Adrenal gland (tissue), 5 donors: ENCODE measurements around the gene ITGA3.

Source experiments
- CTCF ChIP-seq, 6 experiments: fragments of 450-650 bp in 4 of 6; fragments of 200-600 bp in 2 of 6; sonication (generic) in 1 of 6; IDR thresholded peaks; 1 replicate in 5 of 6; 2 replicates in 1 of 6; pipeline versions ENCODE4 v1.5.1 to v1.8.0; 2016 to 2021; ENCODE audit warnings: antibody characterized with exemption in 6 of 6, mild to moderate bottlenecking in 2 of 6, moderate library complexity in 1 of 6
- POLR2A ChIP-seq, 2 donors: fragments of 450-650 bp; IDR thresholded peaks; one replicate each; pipeline ENCODE4 v1.6.1; 2017; ENCODE audit warnings: antibody characterized with exemption in 2 of 2, mild to moderate bottlenecking in 2 of 2, moderate library complexity in 1 of 2
- donor health status: DM: no; HTN: no; CAD: no.

DNA sequence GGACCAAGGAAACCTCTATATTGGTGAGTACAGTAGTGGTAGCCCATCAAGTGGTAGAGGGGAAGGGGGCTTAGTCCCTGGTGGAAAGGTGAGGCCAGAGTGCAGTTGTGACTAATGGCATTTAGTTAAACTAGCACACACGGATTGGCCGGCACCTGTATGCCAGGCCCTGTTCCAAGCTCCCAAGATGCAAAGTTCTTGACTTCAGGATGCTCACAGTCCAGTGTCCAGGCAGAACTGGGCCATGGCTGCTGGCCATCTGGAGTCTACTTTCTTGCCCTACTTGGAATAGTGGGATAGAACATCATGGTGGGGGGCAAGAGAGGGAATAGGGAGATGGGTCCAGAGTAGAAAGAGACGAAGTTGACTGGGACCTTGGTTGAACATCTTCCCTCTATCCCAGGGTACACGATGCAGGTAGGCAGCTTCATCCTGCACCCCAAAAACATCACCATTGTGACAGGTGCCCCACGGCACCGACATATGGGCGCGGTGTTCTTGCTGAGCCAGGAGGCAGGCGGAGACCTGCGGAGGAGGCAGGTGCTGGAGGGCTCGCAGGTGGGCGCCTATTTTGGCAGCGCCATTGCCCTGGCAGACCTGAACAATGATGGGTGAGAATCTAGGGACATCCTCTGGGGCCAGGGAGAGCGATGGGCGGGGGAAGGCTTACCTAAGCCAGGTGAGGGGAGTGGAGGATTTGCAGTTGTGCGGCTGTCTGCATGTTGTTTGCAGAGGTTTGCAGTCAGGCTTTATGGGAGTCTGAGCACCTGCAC, 15.2 kb downstream of the ITGA3 start:
- TF ChIP-seq CTCF (IDR thresholded peaks at IDR 0.05) (no peak), POLR2A (IDR thresholded peaks at IDR 0.05) (no peak)
